ENCODE results near the gene EEIG2.

The EEIG2 gene

GRCh38 chr1:108593448-108593847 lies 33.5 kb downstream of the EEIG2 start:
- H3F3A ChIP-seq (ENCODE audit: insufficient read depth, low read length), result no peaks in the 10 kb centered on the region
- no peak overlapping the region for H3K4me3 ChIP-seq (ENCODE audit: low read depth, low read length, poor library complexity, severe bottlenecking)
- no peak overlapping the region for H3K9ac ChIP-seq (ENCODE audit: low read length)
- H3K27me3 ChIP-seq (ENCODE audit: insufficient read depth, low read length), result no peaks in the 10 kb centered on the region
- H2AFZ ChIP-seq (ENCODE audit: low read length), result no peak overlapping the region
- TF ChIP-seq EZH2 (IDR thresholded peaks at IDR 0.05; ENCODE audit: borderline replicate concordance, low read length), result no peak
- no peak for TF ChIP-seq CTCF (IDR thresholded peaks at IDR 0.05; ENCODE audit: low read length)
- H3K9me2 ChIP-seq (ENCODE audit: low read depth, low read length), result no peaks in the 10 kb centered on the region
- H3K4me2 ChIP-seq (ENCODE audit: low read length), result no peak overlapping the region
- no peak overlapping the region for H3K27ac ChIP-seq (ENCODE audit: low read depth, low read length, poor library complexity, severe bottlenecking)
- H3K4me1 ChIP-seq (ENCODE audit: insufficient read depth, low read length, severe bottlenecking), result no peaks in the 10 kb centered on the region
- no peaks in the 10 kb centered on the region for H3K79me2 ChIP-seq (ENCODE audit: insufficient read depth, low read length)
- H3K9me3 ChIP-seq (ENCODE audit: low read length), result no peaks in the 10 kb centered on the region
- no peaks in the 10 kb centered on the region for H3K36me3 ChIP-seq (ENCODE audit: insufficient read depth, low read length)
- no peaks in the 10 kb centered on the region for H4K20me1 ChIP-seq (ENCODE audit: insufficient read depth, low read length)

- Histone ChIP-seq H3K27me3 (ENCODE audit: insufficient read depth, low read length) (no peaks in the 10 kb centered on the region), H3K9me2 (ENCODE audit: low read depth, low read length) (no peaks in the 10 kb centered on the region), H3K9ac (ENCODE audit: low read length) (no peak overlapping the region), H4K20me1 (ENCODE audit: insufficient read depth, low read length) (no peaks in the 10 kb centered on the region), H2AFZ (ENCODE audit: low read length) (no peak overlapping the region), H3K27ac (ENCODE audit: low read depth, low read length, poor library complexity, severe bottlenecking) (no peak overlapping the region), H3K36me3 (ENCODE audit: insufficient read depth, low read length) (no peaks in the 10 kb centered on the region), H3K4me1 (ENCODE audit: insufficient read depth, low read length, severe bottlenecking) (no peaks in the 10 kb centered on the region), H3K79me2 (ENCODE audit: insufficient read depth, low read length) (no peaks in the 10 kb centered on the region), H3F3A (ENCODE audit: insufficient read depth, low read length) (no peaks in the 10 kb centered on the region), H3K4me3 (ENCODE audit: low read depth, low read length, poor library complexity, severe bottlenecking) (no peak overlapping the region), H3K4me2 (ENCODE audit: low read length) (no peak overlapping the region), H3K9me3 (ENCODE audit: low read length) (no peaks in the 10 kb centered on the region)
- TF ChIP-seq CTCF (IDR thresholded peaks at IDR 0.05; ENCODE audit: low read length) (no peak), EZH2 (IDR thresholded peaks at IDR 0.05; ENCODE audit: borderline replicate concordance, low read length) (no peak)
These were observed 35.6 kb downstream of the EEIG2 start for GRCh38 chr1:108595507-108595906.

- no peaks in the 10 kb centered on the region for H3K36me3 ChIP-seq (ENCODE audit: insufficient read depth, low read length)
- H3K79me2 ChIP-seq (ENCODE audit: insufficient read depth, low read length), result no peaks in the 10 kb centered on the region
- no peak overlapping the region for H3K27ac ChIP-seq (ENCODE audit: low read depth, low read length, poor library complexity, severe bottlenecking)
- no peaks in the 10 kb centered on the region for H3F3A ChIP-seq (ENCODE audit: insufficient read depth, low read length)
- no peaks in the 10 kb centered on the region for H3K27me3 ChIP-seq (ENCODE audit: insufficient read depth, low read length)
- H3K4me3 ChIP-seq (ENCODE audit: low read depth, low read length, poor library complexity, severe bottlenecking), result no peak overlapping the region
- no peaks in the 10 kb centered on the region for H3K9me2 ChIP-seq (ENCODE audit: low read depth, low read length)
- H3K9me3 ChIP-seq (ENCODE audit: low read length), result no peaks in the 10 kb centered on the region
- H4K20me1 ChIP-seq (ENCODE audit: insufficient read depth, low read length), result no peaks in the 10 kb centered on the region
- no peak for TF ChIP-seq CTCF (IDR thresholded peaks at IDR 0.05; ENCODE audit: low read length)
- no peak for TF ChIP-seq EZH2 (IDR thresholded peaks at IDR 0.05; ENCODE audit: borderline replicate concordance, low read length)
- H3K4me1 ChIP-seq (ENCODE audit: insufficient read depth, low read length, severe bottlenecking), result no peaks in the 10 kb centered on the region
- H2AFZ ChIP-seq (ENCODE audit: low read length), result no peak overlapping the region
- H3K4me2 ChIP-seq (ENCODE audit: low read length), result no peak overlapping the region
- H3K9ac ChIP-seq (ENCODE audit: low read length), result no peak overlapping the region
These were observed 37.1 kb downstream of the EEIG2 start for GRCh38 chr1:108597041-108597440.

Data from OCI-LY1 (cell line).